Measurements from ENCODE around the gene SUPT20HL2.
"Not testable (repeated sequence)": the region's sequence is repeated elsewhere in the genome, so short reads cannot be mapped to it uniquely, and the experiment has no call there.

The SUPT20HL2 gene

GRCh38 chrX:24314019-24314635 lies at the start of gene SUPT20HL2:
Gene SUPT20HL2, minus strand, starts transcription at chrX:24314069. Its CDS starts 754 bp downstream, at chrX:24313315.
- DNase-seq = no peak

DNA sequence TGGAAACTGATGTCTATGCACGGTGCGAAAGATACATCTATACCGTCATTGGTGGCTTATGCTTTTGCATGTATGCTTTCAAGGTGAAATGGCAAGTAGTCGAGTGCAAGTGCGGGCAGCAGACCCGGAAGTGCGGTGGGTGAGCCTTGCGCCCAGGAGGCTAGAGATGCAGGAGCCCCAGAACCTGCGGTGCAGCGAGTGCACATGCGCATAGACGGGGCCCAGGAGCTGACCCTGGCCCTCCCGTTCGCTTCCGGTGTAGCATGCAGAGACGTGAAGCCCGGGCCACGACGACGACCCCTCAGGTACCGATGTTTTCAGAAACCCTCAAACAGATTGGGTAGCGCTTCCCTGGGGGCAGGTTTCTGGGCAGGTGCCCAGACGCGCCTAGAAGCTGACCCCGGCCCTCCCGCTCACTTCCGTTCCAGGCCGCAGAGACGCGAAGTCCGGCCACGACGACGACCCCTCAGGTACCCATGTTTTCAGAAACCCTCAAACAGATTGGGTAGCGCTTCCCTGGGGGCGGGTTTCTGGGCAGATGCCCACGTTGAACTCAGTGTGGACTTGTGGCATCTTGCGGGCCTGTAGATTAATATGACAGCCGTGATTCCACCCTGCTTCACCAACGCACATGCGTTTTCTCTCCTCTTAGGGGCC lies 48.3 kb upstream of the SUPT20HL2 start:
- DNase-seq = not testable (repeated sequence)

- DNase-seq = no peak
Observed at GRCh38 chrX:24360272-24360671, 46.4 kb upstream of the SUPT20HL2 start, which contains the start of gene SUPT20HL1. Gene SUPT20HL1, plus strand, starts transcription at chrX:24360639. Its CDS starts 2,122 bp downstream, at chrX:24362761.

GRCh38 chrX:24357106-24357505 lies 43.2 kb upstream of the SUPT20HL2 start:
- no peak for DNase-seq

DNA sequence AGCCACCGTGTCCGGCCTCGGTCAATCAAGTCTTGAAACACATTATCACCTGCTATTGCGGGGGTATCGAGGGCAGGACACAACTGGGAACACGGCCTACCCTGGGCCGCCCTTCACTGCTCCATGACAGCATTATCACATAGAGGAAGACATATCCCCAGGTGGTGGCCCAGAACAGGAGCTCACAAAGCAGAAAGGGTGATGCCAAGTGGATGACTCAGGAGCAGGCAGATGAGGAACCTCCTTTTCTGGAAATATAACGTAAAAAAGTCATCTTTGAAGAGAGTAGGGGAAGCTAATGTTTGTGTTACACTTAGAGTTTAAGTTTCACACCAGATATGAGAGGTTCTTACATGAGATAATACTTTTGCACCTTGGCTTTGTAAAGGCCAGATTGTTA lies 41.2 kb upstream of the SUPT20HL2 start:
- DNase-seq = no peak

DNA sequence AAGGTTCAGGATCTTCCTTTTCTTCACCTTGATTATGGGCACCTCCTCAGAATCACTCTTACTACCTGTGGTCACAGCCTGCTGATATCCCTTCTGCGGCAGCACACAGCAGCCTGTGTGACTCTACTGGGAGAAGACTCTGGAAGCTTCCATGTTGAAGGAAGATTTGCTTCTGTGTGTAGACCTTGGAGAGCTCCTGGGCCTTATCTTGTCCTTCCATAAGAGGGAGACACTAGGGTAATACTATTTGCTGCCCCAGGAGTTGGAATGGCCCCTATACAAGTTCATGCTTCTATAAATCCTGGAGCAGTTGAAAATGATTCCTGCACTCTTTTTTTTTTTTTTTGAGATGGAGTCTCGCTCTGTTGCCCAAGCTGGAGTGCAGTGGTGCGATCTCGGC lies 36.3 kb upstream of the SUPT20HL2 start:
- no peak for DNase-seq

- DNase-seq = no peak
Observed at GRCh38 chrX:24347881-24348280, 34.0 kb upstream of the SUPT20HL2 start.

- no peak for DNase-seq
Observed at GRCh38 chrX:24343719-24344118, 29.9 kb upstream of the SUPT20HL2 start.

DNA sequence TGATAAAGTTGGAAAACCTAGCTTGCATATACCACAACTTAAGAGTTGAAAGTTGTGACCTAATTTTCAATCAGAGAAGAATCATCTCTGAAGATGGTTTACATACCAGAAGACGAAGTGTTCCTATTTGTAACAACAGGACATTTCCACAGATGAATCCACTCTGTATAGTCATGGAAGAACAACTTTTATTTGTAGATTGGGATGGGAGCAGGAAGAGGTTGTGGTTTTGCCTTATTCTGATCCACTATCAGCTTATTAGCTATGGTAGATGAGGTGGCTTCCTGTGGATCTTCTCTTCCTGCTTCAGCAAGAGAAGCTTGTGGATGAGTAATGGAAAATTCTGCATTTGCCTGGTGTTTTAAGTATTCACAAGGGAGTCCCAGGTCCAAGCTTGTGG lies 27.9 kb upstream of the SUPT20HL2 start:
- DNase-seq = no peak

- no peak for DNase-seq
Observed at GRCh38 chrX:24340501-24340900, 26.6 kb upstream of the SUPT20HL2 start.

GRCh38 chrX:24339911-24340310 lies 26.0 kb upstream of the SUPT20HL2 start:
- DNase-seq = no peak

DNA sequence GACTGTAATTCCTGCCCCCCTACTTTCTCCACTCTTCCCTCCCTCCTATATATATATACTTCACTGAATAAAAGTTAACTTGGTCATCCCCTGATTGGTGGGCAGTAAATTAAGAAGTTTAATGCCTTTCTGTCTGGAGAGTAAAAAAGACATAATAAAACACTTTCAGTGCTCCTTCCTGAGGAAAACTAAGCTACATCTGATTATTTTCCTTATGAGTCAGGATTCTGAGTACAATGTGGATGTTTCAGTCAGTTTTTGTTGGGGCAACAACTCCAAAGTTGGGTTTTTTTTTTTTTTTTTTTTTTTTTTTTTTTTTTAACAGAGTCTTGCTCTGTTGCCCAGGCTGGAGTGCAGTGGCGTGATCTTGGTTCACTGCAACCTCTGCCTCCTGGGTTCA lies 22.0 kb upstream of the SUPT20HL2 start:
- DNase-seq = no peak

- no peak for DNase-seq
Observed at GRCh38 chrX:24334461-24334860, 20.6 kb upstream of the SUPT20HL2 start.

DNA sequence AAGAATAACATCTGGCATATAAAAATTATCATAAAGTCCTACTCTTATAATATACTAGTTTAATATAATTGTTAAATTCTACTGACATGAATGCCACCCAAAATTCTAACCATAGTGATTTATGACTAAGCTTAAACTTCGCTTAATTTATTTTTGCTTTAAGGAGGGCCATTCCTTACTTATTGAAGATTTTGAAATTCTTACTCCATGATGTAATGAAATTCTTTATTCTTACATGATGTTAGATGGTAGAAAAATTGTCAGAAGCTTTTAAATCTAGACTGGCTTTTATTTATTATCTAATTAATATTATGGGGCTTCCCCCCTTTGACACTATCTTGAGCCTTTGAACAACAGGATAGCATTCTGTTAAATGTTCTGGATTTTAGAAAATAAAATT lies 19.5 kb upstream of the SUPT20HL2 start:
- no peak for DNase-seq

DNA sequence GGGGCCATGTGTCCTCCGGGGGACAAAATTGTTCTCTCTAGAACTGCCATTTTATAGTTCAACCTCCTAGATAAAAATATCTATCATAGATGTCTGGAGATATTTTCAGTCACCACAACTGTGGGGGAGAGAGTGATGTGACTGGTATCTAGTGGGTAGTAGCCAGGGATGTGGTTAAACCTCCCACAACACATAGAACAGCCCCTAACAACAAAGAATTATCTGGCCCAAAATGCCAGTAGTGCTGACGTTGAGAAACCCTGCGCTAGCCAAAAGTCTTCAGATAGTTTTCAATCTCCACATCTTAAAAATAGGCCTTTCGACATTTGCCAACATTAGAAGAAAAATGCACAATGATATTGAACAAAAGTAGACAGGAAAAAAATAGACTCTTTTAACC lies 19.0 kb upstream of the SUPT20HL2 start:
- no peak for DNase-seq

- DNase-seq = no peak
Observed at GRCh38 chrX:24325231-24325630, 11.4 kb upstream of the SUPT20HL2 start.

GRCh38 chrX:24321741-24322395 lies 8.0 kb upstream of the SUPT20HL2 start:
- no peak for DNase-seq

- DNase-seq = no peak
Observed at GRCh38 chrX:24317567-24317966, 3.7 kb upstream of the SUPT20HL2 start.

DNA sequence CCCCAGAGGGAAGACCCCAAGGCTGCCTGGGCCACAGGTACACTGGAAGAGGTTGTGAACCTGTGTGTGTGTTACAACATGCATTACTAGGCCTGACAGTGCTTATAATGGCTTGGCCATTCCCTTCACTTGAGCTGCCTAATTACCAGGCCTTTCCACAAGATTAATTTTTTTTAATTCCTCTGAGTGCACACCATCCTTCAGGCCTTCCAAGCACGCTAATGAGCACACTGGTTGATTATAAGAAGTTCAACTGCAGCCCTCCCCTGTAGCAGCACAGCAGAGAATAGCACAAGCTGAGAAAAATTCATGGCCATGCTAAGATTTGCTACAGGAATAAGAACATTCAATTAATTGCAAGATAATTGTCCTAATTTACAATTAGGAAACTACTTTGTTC lies 2.2 kb upstream of the SUPT20HL2 start:
- no peak for DNase-seq

DNA sequence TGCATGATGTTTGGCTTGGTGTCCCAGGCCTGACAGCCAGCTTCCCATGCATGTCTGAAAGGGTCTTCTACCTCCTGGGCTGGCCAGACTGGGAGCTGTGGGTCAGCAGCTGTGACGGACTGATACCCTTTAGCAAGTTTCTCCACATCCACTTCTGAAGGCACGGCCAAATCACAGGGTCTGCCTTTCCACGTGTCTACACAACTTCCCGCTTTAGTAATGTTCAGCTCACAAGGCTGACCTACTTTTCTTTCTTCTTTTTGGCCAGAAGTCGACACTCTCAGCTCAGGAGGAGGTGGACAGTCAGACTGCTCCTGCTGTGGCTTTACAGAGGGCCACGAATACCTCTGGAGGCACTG lies 1.6 kb downstream of the SUPT20HL2 start:
- DNase-seq = not testable (repeated sequence)

DNA sequence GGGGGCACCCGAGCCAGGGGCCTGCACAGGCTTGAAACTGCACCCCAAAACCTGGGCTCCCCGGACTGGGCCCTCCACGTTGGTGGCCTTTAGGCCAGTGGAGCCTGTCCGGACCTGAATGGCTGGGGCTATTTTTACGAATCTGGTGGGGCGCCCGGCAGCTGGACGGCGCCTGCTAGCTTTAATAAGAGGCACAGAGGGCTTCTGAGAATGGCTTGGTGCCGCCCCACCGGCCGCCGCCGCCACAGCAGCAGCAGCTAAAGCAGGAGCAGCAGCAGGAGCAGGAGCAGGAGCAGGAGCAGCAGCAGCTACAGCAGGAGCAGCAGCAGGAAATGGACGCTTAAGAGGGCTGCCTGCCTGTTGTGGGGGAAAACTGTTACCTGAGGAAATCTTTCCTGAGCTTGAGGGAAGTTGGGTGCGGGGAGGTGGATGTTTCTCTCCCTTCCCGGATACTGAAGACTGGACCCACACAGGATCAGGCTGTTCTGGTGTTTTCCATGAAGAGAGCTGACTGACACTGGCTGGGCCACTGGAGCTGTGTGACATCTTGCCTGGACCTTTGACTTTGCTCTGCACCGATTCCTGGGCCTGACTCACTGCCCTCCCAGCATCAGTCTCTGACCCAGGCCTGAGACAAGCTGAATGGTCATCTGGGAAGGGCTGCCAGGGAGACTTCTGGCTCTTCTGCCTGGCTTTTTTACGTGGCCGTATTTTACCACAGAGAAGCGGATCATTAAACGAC lies 2.2 kb downstream of the SUPT20HL2 start:
- not testable (repeated sequence) for DNase-seq

- not testable (repeated sequence) for DNase-seq
Observed at GRCh38 chrX:24310916-24311315, 3.0 kb downstream of the SUPT20HL2 start.

DNA sequence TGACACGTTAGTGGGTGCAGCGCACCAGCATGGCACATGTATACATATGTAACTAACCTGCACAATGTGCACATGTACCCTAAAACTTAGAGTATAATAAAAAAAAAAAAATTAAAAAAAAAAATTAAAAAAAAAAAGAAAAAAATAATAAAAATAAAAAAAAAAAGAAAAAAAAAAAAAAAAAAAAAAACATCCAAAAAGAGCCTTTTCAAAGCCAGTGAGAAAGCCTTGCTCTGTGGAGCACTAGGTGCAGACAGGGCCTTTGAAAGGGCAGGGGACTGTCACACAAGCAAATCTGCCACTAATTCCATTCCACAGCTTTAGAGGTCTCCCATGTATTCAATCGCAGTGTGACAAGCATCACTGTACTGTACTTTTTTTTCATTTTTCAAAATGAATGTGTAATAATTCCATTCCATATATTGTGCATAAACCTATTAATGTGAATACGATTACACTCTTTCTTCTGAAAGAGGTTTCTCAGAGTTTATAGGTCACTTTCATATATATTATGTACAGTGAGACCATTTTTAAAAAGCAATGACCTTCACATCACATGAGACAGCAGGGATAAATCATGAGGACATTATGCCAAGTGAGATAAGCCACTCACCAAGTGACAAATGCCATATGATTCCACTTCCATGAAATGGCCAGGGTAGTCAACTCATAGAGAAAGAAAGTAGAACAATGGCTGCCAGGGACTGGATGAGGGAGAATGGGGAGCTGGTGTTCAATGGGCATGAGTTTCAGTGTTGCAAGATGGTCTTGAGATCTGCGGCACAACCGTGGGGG lies 4.1 kb downstream of the SUPT20HL2 start:
- DNase-seq = not testable (repeated sequence)
